A549 (cell line): Measurements from ENCODE around the gene PDE1C. TPM values are rescaled to one million over a fixed set of nuclear protein-coding genes. Genes with fewer than 3 reads are reported as not detected.

Experiments
- ATAC-seq, 2 experiments: fragments of 200-7000 bp in 1 of 2; fragments of >200 bp in 1 of 2; cut with Nextera tagmentation in 1 of 2; cut with Tn5 transposase in 1 of 2; 3 replicates each; pipeline versions ENCODE4 v1.8.0 to v1.9.1; 2018 to 2020; ENCODE audit warnings: mild to moderate bottlenecking in 1 of 2, moderate library complexity in 1 of 2
- CTCF ChIA-PET: fragments of 300-600 bp; sonication (Branson Sonifier 250); formaldehyde crosslinking; extraction: SDS; loops from one replicate; lab custom pipeline; 2021; ENCODE audit warnings: antibody characterized with exemption, inconsistent platforms; lab: Yijun Ruan, JAX
- POLR2A ChIA-PET: fragments of 350-600 bp; formaldehyde crosslinking; extraction: SDS; loops from one replicate; lab custom pipeline; 2021; ENCODE audit warnings: antibody characterized with exemption, inconsistent platforms; lab: Yijun Ruan, JAX
- DNase-seq, 2 experiments: peaks; one replicate each; pipeline versions ENCODE4 v3.0.0 to v3.0.0-alpha.2; 2011 to 2016; ENCODE audit warnings: low read depth in 1 of 2, low spot score in 1 of 2
- FAIRE-seq: peaks from 2 replicates; lab custom pipeline; 2011; peaks lifted over from hg19 to GRCh38; lab: Jason Lieb, UNC
- H3K27ac ChIP-seq, 2 experiments: fragments of >200 bp; sonication (Bioruptor Twin); formaldehyde crosslinking; 3 replicates each; pipeline ENCODE4 v1.5.1; 2016 to 2017
- H3K4me1 ChIP-seq: fragments of >200 bp; sonication (Bioruptor Twin); formaldehyde crosslinking; 3 replicates; pipeline ENCODE4 v1.6.1; 2016
- H3K4me2 ChIP-seq: fragments of >200 bp; sonication (Bioruptor Twin); formaldehyde crosslinking; 3 replicates; pipeline ENCODE4 v1.6.1; 2016
- H3K4me3 ChIP-seq: fragments of >200 bp; sonication (Bioruptor Twin); formaldehyde crosslinking; 3 replicates; pipeline ENCODE4 v1.5.1; 2016
- H3K9me3 ChIP-seq: fragments of >200 bp; sonication (Bioruptor Twin); formaldehyde crosslinking; 3 replicates; pipeline ENCODE4 v1.6.1; 2016
- BHLHE40 ChIP-seq: IDR thresholded peaks from 2 replicates; pipeline ENCODE4 v1.6.1; 2012; ENCODE audit warnings: low read depth, low read length, inconsistent platforms
- CBX2 ChIP-seq: fragments of 200-600 bp; sonication (generic); IDR thresholded peaks from 2 replicates; pipeline ENCODE4 v1.6.1; 2016; ENCODE audit warnings: low read depth, mild to moderate bottlenecking, borderline replicate concordance
- CHD2 ChIP-seq: fragments of 150-350 bp; IDR thresholded peaks from 2 replicates; pipeline ENCODE4 v1.6.1; 2014; ENCODE audit warnings: low read length; ENCODE audit not compliant: partially characterized antibody
- EHMT2 ChIP-seq: fragments of 200-600 bp; sonication (generic); IDR thresholded peaks from 2 replicates; pipeline ENCODE4 v1.6.1; 2016; ENCODE audit warnings: antibody characterized with exemption, low read depth, mild to moderate bottlenecking, moderate library complexity
- ESRRA ChIP-seq: fragments of 150-350 bp; IDR thresholded peaks from 2 replicates; pipeline ENCODE4 v1.6.1; 2014; ENCODE audit warnings: mild to moderate bottlenecking, low read length, borderline replicate concordance
- FOSB ChIP-seq: fragments of 250-450 bp; sonication (Bioruptor Pico); IDR thresholded peaks from 2 replicates; pipeline ENCODE4 v1.5.0; 2020; ENCODE audit warnings: mild to moderate bottlenecking, moderate library complexity
- FOSL2 ChIP-seq, 2 experiments: fragments of 450-650 bp in 1 of 2; fragments of >200 bp in 1 of 2; sonication (Bioruptor Twin) in 1 of 2; formaldehyde crosslinking; IDR thresholded peaks; 2 replicates each; pipeline versions ENCODE4 v1.5.0 to v1.6.1; 2016 to 2020; ENCODE audit warnings: mild to moderate bottlenecking in 1 of 2, moderate library complexity in 1 of 2
- GATA3 ChIP-seq: IDR thresholded peaks from 2 replicates; pipeline ENCODE4 v1.6.1; 2012; ENCODE audit warnings: borderline replicate concordance
- HDAC2 ChIP-seq: fragments of 200-600 bp; sonication (generic); IDR thresholded peaks from 2 replicates; pipeline ENCODE4 v1.6.1; 2016
- HOXB5 ChIP-seq: fragments of 250-450 bp; sonication (Bioruptor Pico); IDR thresholded peaks from 2 replicates; pipeline ENCODE4 v1.5.0; 2020; ENCODE audit warnings: mild to moderate bottlenecking, moderate library complexity
- JUNB ChIP-seq: fragments of >200 bp; sonication (Bioruptor Twin); formaldehyde crosslinking; IDR thresholded peaks from 2 replicates; pipeline ENCODE4 v1.6.1; 2016
- KDM1A ChIP-seq: fragments of 200-600 bp; sonication (generic); IDR thresholded peaks from 2 replicates; pipeline ENCODE4 v1.6.1; 2016; ENCODE audit warnings: low read depth, mild to moderate bottlenecking
- MAFK ChIP-seq: fragments of 450-650 bp; IDR thresholded peaks from 2 replicates; pipeline ENCODE4 v1.6.1; 2014; ENCODE audit not compliant: partially characterized antibody
- MAZ ChIP-seq: fragments of 150-350 bp; IDR thresholded peaks from 2 replicates; pipeline ENCODE4 v1.6.1; 2014; ENCODE audit warnings: antibody characterized with exemption, low read depth, low read length, borderline replicate concordance
- MYC ChIP-seq: IDR thresholded peaks from 2 replicates; pipeline ENCODE4 v1.6.1; 2012; ENCODE audit warnings: mild to moderate bottlenecking, inconsistent platforms, low read length, improper control_type of control experiment, borderline replicate concordance
- NFE2L2 ChIP-seq: fragments of 150-350 bp; conservative IDR thresholded peaks from 2 replicates; pipeline ENCODE4 v1.6.1; 2014; ENCODE audit warnings: low read length
- NR3C1 ChIP-seq: fragments of >200 bp; sonication (Bioruptor Twin); formaldehyde crosslinking; IDR thresholded peaks from 3 replicates; pipeline ENCODE4 v1.6.1; 2017
- POLR2A ChIP-seq: IDR thresholded peaks from 2 replicates; pipeline ENCODE4 v1.6.1; 2012; ENCODE audit warnings: mild to moderate bottlenecking, low read length
- POLR2AphosphoS2 ChIP-seq: conservative IDR thresholded peaks from 2 replicates; pipeline ENCODE4 v1.6.1; 2012; ENCODE audit warnings: low read length, improper control_type of control experiment, inconsistent platforms
- RAD21 ChIP-seq, 2 experiments: fragments of >200 bp in 1 of 2; sonication (Bioruptor Twin) in 1 of 2; formaldehyde crosslinking in 1 of 2; IDR thresholded peaks in 1 of 2; conservative IDR thresholded peaks in 1 of 2; 2 replicates in 1 of 2; 3 replicates in 1 of 2; pipeline ENCODE4 v1.6.1; 2012 to 2018; ENCODE audit warnings: inconsistent platforms in 1 of 2
- SREBF2 ChIP-seq: fragments of 450-650 bp; IDR thresholded peaks from 2 replicates; pipeline ENCODE4 v1.6.1; 2014; ENCODE audit warnings: mild to moderate bottlenecking, moderate library complexity
- TFCP2L1 ChIP-seq: fragments of 250-450 bp; sonication (Bioruptor Pico); IDR thresholded peaks from 2 replicates; pipeline ENCODE4 v1.5.0; 2021; ENCODE audit warnings: mild to moderate bottlenecking
- ZC3H11A ChIP-seq: fragments of 450-650 bp; IDR thresholded peaks from 2 replicates; pipeline ENCODE4 v1.6.1; 2014; ENCODE audit warnings: antibody characterized with exemption, mild to moderate bottlenecking
- ZNF302 ChIP-seq: fragments of 250-450 bp; sonication (Bioruptor Pico); IDR thresholded peaks from 2 replicates; pipeline ENCODE4 v1.9.0; 2021; ENCODE audit warnings: inconsistent platforms, mild to moderate bottlenecking, moderate library complexity
- WGBS: methylation state at CpG from one replicate; pipeline ENCODE4 v1.1.6; 2017; ENCODE audit errors: missing lambda C conversion rate; 5-methylcytosine and 5-hydroxymethylcytosine counted together
- polyA plus RNA-seq, 4 experiments: library from polyadenylated mRNA; depleted of rRNA in 3 of 4; stranded (reverse); fragments of >200 nt; fragmentation: RNase III in 1 of 4; extraction: RNeasy Plus Mini Kit Qiagen cat#74134 plus additional on column Dnase treatment in 1 of 4; gene quantifications; 2 replicates in 3 of 4; 3 replicates in 1 of 4; pipeline ENCODE4 v1.2.3, GENCODE V29; 2011 to 2017
- TF ChIP-seq, protein P1 (sequence below): fragments of 450-650 bp; IDR thresholded peaks from 2 replicates; pipeline ENCODE4 v1.6.1; 2014; ENCODE audit warnings: antibody characterized with exemption
- TF ChIP-seq, protein P2 (sequence below): fragments of >200 bp; sonication (Bioruptor Twin); formaldehyde crosslinking; IDR thresholded peaks from 3 replicates; pipeline ENCODE4 v1.5.1; 2016
- TF ChIP-seq, protein P3 (sequence below): IDR thresholded peaks from 2 replicates; pipeline ENCODE4 v1.6.1; 2012; ENCODE audit warnings: low read depth, borderline replicate concordance
- TF ChIP-seq, protein P4 (sequence below): fragments of >200 bp; sonication (Bioruptor Twin); formaldehyde crosslinking; IDR thresholded peaks from 2 replicates; pipeline ENCODE4 v1.6.1; 2016
- TF ChIP-seq, protein P5 (sequence below): fragments of 250-450 bp; sonication (Bioruptor Pico); IDR thresholded peaks from 2 replicates; pipeline ENCODE4 v1.5.0; 2020; ENCODE audit warnings: low read depth, mild to moderate bottlenecking, moderate library complexity
- TF ChIP-seq, protein P6 (sequence below): IDR thresholded peaks from 2 replicates; pipeline ENCODE4 v1.6.1; 2012

Gene PDE1C
- polyA plus RNA-seq, 2 of the 4 experiments (the other 2 are of a cell fraction): 8.0 to 11.0 TPM

DNA sequence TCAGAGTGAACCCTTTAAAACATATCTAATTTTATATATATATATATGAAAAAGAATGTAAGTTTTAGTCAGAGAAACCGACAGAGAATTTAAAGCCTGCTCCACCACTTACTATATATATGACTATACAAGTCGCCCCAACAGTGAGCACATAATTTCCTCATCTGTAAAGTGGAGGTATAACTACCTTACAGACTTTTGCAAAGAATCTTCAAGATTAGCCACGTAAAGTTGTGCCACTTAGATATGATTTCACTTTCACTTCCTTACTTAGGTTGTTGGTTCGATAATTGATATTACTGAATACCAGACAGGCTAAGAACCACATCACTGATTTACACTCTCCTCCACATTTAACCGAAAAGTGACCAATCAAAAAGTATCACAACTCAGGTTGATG, 94.7 kb downstream of the PDE1C start (continued):
- TF ChIP-seq FOSB (CRISPR knock-in tag) (no peak), CHD2 (no peak), GATA3 (no peak), ZNF302 (CRISPR knock-in tag) (no peak), NR3C1 (no peak), HOXB5 (CRISPR knock-in tag) (no peak), MYC (no peak), MAFK (no peak)
- TF ChIP-seq, protein P1, sequence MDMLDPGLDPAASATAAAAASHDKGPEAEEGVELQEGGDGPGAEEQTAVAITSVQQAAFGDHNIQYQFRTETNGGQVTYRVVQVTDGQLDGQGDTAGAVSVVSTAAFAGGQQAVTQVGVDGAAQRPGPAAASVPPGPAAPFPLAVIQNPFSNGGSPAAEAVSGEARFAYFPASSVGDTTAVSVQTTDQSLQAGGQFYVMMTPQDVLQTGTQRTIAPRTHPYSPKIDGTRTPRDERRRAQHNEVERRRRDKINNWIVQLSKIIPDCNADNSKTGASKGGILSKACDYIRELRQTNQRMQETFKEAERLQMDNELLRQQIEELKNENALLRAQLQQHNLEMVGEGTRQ: no peak
- TF ChIP-seq, all 56 proteins: peak for 0

DNA sequence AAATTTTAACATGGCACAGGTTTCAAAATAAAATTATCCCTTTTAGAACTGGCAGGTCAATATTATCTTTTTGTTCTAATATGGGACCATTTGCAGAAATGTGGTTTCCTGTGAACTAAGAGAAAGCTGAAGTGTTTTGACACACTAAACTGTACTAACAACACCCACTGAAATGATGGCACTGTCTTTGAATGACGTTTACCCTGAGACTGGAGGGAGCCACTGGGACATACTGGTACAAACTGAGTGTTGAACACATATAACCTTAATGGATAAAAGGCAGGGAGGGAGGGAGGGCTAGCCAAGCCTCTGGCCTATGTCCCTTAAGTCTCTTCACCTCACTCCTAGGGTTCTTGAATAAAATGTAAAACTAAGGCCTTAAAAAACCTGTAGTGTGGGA, 95.9 kb downstream of the PDE1C start:
- DNase-seq: no peak
- ChIA-PET POLR2A (no interaction called here), CTCF (interaction anchor here (0.9 kb wide), 1 partner anchor 230 kb away, joined by 4 read pairs; no protein-coding TSS in a partner anchor)
- Histone ChIP-seq H3K4me2 (no peak overlapping the region), H3K4me3 (no peak overlapping the region), H3K4me1 (no peaks in the 10 kb centered on the region), H3K27ac (0 out of 6 replicates have a peak overlapping the region, but pooled peaks of 1 of the 2 experiments have one; percentile 4), H3K9me3 (0 out of 3 replicates have a peak, but pooled peaks cover 3% of the 10 kb centered on the region)
- no peak for FAIRE-seq
- 71% methylated on average over 1 of the region's 1 CpG for WGBS
- no peak for ATAC-seq
- TF ChIP-seq GATA3 (no peak), EHMT2 (no peak), HDAC2 (no peak), TFCP2L1 (no peak), CBX2 (no peak), BHLHE40 (no peak), RAD21 (conservative IDR thresholded peaks at IDR 0.05 in 1 of 2, IDR thresholded peaks at IDR 0.05 in 1 of 2) (no peak), POLR2AphosphoS2 (no peak), SREBF2 (no peak), JUNB (no peak), FOSB (CRISPR knock-in tag) (no peak)
- TF ChIP-seq, protein P2, sequence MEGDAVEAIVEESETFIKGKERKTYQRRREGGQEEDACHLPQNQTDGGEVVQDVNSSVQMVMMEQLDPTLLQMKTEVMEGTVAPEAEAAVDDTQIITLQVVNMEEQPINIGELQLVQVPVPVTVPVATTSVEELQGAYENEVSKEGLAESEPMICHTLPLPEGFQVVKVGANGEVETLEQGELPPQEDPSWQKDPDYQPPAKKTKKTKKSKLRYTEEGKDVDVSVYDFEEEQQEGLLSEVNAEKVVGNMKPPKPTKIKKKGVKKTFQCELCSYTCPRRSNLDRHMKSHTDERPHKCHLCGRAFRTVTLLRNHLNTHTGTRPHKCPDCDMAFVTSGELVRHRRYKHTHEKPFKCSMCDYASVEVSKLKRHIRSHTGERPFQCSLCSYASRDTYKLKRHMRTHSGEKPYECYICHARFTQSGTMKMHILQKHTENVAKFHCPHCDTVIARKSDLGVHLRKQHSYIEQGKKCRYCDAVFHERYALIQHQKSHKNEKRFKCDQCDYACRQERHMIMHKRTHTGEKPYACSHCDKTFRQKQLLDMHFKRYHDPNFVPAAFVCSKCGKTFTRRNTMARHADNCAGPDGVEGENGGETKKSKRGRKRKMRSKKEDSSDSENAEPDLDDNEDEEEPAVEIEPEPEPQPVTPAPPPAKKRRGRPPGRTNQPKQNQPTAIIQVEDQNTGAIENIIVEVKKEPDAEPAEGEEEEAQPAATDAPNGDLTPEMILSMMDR: no peak
- TF ChIP-seq, protein P3, sequence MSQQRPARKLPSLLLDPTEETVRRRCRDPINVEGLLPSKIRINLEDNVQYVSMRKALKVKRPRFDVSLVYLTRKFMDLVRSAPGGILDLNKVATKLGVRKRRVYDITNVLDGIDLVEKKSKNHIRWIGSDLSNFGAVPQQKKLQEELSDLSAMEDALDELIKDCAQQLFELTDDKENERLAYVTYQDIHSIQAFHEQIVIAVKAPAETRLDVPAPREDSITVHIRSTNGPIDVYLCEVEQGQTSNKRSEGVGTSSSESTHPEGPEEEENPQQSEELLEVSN: no peak

DNA sequence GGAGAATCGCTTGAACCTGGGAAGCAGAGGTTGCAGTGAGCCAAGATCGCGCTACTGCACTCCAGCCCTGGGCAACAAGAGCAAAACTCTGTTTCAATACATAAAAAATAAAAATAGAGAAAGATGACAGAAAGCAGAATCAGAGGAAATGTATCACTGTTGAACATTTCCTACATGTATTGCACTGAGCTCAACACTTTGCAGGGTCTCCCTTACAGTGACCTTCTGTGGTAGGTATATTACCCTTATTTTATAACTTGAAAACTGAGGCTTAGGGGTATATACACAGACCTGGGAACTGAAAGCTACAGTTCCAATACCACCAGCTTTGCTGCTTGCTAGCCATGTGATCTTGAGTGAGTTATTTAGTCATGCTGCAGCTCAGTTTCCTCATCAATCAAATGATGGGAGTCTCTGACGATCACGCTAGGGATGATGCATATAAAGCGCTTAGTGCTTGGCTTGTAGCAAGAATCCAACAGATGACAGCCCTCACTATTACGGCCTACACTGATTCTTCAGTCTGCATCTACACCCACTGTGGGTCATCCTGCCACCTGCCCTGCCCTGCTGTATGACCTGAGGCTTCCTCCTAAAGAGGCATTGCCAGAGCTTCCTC, 99.0 kb downstream of the PDE1C start:
- H3K4me3 ChIP-seq: no peak overlapping the region
- TF ChIP-seq ZC3H11A: no peak
- no peak for TF ChIP-seq MAZ
- TF ChIP-seq, protein P1: no peak
- TF ChIP-seq, protein P4, sequence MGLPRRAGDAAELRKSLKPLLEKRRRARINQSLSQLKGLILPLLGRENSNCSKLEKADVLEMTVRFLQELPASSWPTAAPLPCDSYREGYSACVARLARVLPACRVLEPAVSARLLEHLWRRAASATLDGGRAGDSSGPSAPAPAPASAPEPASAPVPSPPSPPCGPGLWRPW: no peak
- no peak for TF ChIP-seq ESRRA
- TF ChIP-seq FOSL2 (IDR thresholded peaks at IDR 0.05): no peak
- TF ChIP-seq FOSL2 (CRISPR knock-in tag; IDR thresholded peaks at IDR 0.05): no peak
- TF ChIP-seq, protein P5, sequence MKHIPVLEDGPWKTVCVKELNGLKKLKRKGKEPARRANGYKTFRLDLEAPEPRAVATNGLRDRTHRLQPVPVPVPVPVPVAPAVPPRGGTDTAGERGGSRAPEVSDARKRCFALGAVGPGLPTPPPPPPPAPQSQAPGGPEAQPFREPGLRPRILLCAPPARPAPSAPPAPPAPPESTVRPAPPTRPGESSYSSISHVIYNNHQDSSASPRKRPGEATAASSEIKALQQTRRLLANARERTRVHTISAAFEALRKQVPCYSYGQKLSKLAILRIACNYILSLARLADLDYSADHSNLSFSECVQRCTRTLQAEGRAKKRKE (CRISPR knock-in tag): no peak
- TF ChIP-seq KDM1A: no peak
- TF ChIP-seq NFE2L2: no peak
- TF ChIP-seq RAD21 (conservative IDR thresholded peaks at IDR 0.05 in 1 of 2, IDR thresholded peaks at IDR 0.05 in 1 of 2): no peak
- TF ChIP-seq SREBF2: no peak
- TF ChIP-seq MYC: no peak
- no peak for TF ChIP-seq POLR2A
- no peak for TF ChIP-seq ZNF302 (CRISPR knock-in tag)
- no peak for TF ChIP-seq CBX2
- TF ChIP-seq, protein P6, sequence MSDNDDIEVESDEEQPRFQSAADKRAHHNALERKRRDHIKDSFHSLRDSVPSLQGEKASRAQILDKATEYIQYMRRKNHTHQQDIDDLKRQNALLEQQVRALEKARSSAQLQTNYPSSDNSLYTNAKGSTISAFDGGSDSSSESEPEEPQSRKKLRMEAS: no peak
- no peak for TF ChIP-seq MAFK
- H3K9me3 ChIP-seq: no peaks in the 10 kb centered on the region
- no peak for FAIRE-seq
- no peak for ATAC-seq
- ChIA-PET CTCF (no interaction called here), POLR2A (no interaction called here)
- no peak overlapping the region for H3K4me2 ChIP-seq
- 84% methylated on average over 7 of the region's 7 CpGs for WGBS
- no peak for DNase-seq
- H3K4me1 ChIP-seq: no peaks in the 10 kb centered on the region
- no peak overlapping the region for H3K27ac ChIP-seq
